G401.6 (cell line): ENCODE data around the gene HMG20A.
"Not testable (repeated sequence)": the region's sequence is repeated elsewhere in the genome, so short reads cannot be mapped to it uniquely, and the experiment has no call there.

Source experiments
- FAIRE-seq: peaks from 2 replicates; lab custom pipeline; 2012; peaks lifted over from hg19 to GRCh38; lab: Jason Lieb, UNC

The HMG20A gene

DNA sequence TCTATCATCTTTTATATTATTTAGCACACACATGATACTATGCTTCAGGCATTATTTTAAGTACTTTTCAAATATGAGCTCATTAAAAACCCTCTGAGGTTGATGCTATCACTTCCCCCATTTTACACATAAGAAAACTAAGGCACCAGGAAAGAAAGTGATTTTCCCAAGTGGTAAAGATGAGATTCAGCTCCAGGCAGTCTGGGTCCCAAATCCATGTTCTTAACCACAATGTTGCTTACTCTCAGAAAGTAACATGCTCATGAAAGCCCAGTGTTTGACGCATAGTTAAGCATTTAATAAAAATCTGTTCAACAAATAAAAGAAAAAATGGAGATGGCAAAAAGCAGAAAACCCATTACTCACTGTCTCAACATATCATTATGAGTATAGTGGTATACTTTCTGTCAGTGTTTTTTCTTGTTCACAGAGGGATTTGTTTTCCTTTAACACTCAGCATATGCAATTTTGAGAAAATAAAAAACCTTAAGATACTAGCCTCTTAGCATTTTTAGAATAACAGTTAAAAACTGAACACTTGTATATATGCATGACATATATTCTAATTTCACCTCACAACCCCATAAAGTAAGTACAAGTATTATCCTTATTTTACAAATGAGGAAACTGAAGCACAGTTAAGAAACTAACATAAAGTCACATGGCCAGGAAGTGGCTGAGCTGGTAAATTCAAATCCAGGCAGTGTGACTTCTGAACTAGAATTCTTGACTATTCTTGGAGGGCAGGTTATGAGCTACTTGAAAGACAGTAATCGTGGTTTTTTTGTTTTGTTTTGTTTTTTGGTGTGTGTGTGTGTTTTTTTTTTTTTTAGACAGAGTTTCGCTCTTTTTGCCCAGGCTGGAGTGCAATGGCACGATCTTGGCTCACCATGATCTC lies 11.2 kb upstream of the HMG20A start:
- FAIRE-seq = no peak

DNA sequence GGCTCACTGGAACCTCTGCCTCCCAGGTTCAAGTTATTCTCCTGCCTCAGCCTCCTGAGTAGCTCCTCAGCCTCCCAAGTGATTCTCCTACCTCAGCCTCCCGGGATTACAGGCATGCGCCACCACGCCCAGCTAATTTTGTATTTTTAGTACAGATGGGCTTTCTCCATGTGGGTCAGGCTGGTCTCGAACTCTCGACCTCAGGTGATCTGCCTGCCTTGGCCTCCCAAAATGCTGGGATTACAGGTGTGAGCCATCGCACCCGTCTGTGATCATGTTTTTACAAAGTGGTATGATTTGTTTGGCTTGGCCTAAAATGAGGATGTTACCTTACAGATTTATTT lies 10.6 kb upstream of the HMG20A start:
- FAIRE-seq = not testable (repeated sequence)

DNA sequence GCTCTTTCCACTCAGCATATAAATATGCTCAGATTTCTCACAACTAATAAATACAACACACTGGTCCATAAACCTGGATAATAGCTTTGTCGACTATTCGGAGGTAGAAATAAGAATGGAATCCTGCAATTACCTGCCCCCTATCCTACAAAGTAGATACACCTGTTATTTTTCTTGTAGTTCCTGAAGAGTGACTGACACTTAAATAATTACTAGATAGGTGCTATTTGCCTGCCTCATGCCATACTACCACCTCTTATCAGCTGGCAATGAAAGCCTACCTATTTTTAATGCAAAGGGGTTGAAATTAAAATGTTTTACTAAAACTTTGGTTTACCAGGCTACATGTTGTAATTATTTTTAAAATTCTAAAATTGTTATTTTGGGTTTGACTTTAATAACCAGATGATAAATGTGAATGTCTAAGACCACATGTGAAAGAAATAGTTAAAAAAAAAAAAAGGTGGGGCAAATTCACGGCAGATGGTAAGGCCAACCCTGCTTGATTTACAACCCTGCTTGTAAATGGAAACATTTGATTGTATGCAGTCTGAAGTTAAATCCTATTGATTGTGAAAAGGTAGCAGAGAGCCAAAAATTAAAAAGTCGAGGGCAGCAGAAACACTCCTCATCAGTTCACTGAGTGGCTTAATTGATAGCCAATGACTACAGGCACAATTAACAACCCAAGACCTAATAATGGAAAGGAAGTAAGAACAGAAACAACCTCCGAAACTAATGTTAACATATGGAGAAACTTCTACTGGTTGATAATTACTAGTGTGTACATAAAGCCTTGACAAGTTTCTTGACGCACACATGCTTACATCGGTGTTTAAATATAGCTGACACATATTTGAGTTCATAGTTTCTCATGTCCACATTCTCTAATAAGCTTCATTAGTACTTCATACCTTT lies 9.7 kb upstream of the HMG20A start:
- FAIRE-seq = no peak

DNA sequence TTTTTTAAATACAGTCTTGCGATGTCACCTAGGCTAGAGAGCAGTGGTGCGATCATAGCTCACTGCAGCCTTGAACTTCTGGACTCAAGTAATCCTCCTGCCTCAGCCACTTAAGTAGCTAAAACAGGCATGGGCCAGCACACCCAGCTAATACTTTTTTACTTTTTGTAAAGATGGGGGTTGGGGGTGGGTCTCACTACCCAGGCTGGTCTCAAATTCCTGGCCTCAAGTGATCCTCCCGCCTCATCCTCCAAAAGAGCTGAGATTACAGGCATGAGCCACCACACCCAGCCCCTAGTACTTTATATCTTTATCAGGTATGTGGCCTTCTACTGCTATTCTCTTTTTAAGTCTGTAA lies 9.1 kb upstream of the HMG20A start:
- no peak for FAIRE-seq

DNA sequence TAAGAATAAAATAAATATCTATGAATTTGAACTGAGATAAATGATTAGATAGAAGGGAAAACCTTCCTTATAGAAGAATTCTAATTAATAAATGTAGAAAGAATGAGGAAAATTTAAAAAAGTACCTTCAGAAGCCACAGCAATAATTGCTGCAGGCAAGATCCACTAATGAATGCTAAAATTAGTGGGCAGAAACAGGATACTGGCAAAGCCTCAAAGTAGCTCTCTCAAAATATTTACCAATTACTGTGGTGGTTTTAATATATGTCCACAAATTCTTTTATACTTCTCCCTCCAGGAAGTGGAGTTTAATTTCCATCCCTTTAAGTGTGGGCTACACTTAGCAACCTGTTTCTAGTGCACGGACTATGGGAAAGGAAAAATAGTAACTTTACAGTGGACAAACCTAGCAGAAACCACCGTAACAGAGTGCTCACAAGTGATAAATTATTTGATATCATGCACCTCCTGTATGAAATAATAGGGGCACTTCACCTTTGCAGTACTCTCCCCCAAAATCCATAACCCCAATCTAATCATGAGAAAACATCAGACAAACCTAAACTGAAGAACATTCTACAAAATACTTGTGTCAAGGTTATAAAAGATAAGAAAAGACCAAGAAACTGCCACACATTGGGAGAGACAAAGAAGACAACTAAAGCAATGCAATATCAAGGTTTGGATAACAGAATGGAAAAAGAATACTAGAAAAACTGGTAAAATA lies 7.6 kb upstream of the HMG20A start:
- no peak for FAIRE-seq

DNA sequence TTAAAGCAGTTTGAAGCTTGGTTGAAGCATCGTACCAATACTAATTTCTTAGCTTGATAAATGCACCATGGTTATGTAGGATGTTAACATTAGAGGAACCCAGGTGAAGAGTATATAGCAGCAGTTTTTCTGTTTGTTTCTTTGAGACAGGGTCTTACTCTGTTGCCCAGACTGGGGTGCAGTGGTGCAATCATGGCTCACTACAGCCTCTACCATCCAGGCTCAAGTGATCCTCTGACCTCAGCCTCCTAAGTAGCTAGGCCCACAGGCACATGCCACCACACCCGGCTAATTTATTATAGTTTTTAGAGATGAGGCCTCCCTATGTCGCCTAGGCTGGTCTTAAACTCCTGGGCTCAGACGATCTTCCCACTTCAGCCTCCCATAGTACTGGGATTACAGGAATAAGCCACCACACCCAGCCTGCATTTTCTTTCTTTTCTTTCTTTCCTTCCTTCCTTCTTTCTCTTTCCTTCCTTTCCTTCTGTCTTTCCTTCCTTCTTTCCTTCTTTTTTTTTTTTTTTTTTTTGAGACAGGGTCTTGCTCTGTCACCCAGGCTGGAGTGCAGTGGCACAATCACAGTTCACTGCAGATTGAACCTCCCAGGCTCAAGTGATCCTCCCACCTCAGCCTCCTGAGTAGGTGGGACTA lies 6.9 kb upstream of the HMG20A start:
- no peak for FAIRE-seq

DNA sequence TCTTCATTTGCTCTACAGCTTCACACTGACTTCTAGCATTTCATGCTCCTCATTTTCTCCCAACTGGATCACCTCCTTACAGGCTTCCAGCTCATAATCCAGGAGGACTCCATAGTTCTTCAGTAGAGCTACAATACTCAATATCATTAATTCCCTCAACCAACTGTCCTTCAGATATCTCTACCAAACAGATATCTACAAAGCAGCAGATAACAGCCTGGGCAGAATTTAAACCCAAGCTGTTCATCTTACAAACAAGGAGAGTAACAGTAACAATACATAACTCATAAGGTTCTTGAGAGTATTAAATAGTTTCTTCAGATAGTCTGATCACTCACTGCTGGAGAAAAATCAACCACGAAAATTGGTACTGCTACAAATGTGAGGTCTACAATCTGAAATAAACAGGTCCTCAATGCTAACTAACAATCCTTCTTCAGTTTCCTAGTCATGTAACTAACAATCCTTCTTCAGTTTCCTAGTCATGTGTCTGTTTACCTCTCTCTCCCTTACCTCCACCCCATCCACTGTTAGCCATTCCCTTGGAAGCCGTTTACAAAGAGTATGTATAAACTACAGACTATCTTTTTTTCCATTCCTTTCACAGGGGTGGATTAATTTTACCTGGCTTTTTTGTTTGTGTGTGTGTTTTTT lies 5.8 kb upstream of the HMG20A start:
- FAIRE-seq = no peak

DNA sequence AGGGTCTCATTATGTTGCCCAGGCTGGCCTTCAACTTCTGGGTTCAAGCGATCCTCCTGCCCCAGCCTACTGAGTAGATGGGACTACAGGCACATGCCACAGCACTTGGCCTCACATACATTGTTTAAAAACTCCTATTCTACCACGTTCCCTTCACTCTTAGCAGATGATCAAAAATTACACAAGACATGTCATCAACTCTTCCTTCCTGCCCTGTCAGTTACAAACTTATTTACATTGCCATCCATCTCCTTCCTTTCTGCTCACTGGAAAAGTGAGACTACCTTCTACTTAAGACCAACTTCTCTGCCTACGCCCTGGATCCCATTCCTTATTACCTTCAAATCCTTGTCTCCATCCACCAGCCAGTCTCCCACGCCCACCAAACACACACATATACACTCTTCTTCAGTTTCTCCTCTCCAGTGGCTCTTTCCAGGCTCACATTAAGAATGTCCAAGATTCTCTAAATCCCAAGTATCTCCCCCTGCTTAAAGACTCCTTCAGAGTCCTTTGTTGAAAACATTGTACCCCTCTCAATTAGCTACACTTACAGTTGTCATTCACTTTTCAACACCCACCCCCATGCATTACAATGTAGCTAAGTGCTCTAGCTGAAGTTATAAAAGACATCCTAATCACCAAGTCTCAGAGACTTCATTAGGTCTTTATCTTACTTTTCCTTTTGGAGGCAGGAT lies 5.1 kb upstream of the HMG20A start:
- no peak for FAIRE-seq

DNA sequence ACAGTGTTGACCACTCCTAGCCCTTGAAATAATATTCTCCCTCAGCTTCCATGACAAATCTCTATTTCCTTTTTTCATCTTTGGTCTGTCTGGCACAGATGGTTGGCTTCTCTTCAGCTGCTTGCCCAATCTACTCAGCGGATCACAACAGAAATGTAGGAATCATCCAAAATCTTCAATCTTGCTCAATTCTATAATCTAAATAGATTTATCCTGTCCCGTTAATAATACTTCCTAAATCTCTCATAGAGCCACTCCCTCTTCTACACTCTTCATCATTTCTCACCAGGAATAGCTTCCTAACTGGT lies 4.6 kb upstream of the HMG20A start:
- FAIRE-seq = no peak

DNA sequence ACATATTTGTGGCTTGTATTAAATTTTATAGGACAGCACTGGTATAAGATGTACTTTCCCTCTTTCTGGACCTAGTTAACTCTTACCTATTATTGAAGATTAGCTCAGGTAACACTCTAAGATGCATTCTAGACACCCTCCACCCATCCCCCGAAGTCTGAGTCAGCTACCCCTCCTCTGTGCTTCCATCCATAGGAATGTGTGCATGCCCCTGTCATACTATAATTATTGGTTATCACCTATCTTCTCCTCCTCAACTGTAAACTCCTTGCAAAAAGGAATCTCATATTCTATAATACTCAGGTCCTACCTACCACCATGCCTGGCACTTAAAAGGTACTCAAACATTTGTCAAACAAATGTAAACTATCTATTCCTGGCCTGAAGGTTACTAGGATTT lies 3.7 kb upstream of the HMG20A start:
- no peak for FAIRE-seq

DNA sequence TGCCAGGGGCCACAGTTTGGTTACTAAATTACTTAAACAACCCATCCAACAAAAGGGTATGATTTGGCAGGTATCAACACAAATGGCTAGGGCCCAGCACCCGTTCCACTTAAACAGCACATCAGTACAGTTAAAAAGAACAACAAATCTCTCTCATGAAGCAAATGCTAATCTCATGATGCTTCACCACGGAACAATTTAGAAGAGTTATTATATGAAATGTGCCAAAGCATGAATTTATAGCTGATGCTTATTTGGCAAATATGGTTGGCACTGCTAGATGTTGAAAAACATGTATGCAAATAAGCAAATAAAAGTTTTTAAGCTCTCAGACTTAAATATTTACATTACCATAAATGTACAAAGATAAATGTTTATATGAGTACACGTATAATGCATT lies 3.1 kb upstream of the HMG20A start:
- FAIRE-seq = no peak

DNA sequence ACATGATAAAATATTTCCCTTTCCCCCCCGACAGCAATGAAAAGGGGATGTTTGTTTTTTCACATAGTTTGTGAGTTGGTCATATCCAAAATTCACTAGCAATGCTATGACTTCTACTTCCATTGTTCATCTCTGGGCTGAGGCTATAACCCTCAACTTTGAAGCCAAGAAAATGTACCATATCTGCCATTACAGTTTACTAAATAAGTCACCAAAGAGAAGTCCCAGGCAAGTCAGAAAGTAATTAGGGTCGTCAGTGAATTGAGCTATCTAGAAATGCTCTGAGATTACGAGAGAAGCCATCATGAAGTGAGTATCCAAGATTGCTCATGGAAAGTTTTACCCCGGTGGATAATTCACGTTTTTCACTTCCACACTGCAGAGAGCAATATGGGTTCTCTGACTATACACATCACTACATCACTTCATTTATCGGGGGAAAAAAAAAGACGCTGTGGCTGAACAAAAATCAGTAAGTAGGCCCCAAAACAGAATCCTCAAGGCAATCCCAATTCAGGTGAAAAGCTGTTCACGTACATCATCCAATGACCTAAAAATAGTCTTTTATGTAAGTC lies 2.2 kb upstream of the HMG20A start:
- no peak for FAIRE-seq

DNA sequence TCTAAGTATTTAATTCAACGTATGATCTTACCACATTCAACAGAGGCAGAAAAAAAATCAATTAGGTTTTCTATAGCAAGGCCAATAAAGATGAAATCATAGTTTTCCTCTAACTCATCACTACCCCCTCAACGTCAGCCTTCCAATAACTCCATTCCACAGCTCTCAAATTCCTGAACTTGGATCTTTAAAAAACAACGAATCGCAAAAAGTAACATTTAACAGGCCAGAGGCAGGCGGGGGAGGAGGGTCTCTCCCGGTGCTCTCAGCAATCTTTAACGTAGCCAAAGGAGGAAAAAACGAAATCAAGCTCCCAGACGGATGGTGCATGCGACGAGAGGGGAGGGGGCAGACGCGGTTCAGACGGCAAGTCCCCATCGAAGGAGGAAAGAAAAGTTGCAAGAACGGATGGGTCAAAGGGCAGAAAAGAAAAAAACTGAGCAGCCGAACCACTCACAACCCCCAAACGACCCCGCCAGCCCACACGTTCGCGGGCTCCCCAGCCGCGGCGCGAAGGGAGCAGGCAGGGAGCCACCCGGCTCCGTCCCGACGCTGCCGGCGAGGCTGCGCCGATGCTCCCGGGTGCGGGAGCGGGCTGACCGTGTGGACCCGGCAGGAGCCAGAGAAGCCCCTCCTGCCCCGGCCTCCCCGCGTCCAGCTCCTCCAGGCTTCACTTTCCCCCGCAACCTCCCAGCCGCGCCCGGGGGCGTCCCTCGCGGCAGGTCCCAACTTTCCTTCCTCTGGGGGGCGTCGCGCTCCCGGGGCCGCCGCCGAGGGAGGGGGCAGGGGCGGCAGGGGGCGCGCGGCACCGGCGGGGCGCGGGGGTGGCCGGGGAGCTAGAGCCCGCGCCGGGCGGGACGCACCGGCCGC lies 1.5 kb upstream of the HMG20A start:
- no peak for FAIRE-seq

DNA sequence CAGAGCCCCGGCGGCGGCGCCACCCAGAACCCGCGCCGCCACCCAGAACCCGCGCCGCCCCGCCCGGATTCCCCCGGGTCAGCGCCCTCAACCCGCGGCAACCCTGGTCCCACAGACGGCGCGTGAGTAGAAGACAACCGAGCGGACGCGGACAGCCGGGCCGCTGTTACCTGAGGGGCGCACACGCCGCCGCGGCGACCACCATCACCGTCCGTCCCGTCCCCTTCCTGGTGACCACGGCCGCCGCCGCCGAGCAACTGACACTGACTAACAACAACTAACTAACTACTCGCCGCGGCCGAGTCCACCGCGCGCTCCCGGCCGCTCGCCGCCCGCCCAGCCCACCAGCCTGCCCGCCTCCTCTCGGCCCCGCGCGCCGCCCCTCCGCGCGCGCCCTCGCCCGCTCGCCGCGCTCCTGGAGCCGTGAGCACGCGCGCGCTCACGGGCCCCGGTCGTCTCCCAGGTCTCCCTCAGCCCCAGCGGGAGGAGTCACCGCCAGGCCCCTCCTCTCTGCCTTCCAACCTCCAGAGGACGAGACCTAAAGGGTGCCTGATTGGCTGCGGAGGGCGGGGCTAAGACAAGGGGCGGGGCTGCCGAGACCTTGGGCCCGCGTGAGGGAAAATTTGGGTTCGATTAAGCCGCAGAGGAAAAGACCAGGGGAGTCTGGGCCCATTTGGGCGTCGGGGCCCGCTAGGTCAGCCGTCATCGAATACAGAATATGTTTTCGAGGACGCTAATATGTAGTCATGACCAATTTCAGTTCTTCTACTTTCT lies 665 bp upstream of the HMG20A start, which contains the start of gene PEAK1:
TSS of gene PEAK1 (minus strand) at position 269 of the 774 bp plus-strand sequence. CDS start 238,178 bp downstream, outside the sequence.
- FAIRE-seq = peak; percentile 53

DNA sequence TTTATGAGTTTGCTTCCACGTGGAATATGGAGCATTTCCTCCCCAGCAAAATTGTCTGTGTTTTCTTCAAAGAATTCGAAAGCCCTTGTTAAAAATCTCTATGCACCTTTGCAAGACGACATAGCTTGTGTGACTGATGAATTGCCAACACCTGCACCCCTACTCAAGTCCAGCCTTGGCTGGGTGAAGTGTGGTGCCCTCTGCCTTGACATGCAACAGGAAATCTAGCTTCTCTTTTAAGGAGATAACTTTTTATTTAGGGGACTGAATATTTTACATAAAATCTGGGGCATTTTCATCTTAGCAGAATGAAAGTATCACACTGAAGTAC lies 647 bp downstream of the HMG20A start:
- no peak for FAIRE-seq

DNA sequence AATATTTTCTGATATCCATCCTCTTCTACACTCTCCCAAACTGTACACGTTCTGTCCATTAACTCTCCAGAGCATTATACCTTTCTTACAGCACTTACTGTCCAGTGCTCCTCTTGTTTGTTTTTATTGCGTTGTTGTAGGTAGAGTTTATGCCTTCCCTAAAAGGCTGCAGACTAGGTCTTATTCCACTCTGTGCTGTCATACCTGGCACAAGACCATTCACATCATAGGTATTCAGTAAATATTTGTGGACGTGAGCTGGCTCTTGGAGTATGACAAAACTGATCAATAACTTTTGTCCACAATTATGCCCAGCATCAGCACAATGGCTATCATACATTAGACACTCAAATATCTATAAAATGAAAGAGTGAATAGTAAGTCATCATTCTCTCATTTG lies 4.4 kb downstream of the HMG20A start:
- no peak for FAIRE-seq

DNA sequence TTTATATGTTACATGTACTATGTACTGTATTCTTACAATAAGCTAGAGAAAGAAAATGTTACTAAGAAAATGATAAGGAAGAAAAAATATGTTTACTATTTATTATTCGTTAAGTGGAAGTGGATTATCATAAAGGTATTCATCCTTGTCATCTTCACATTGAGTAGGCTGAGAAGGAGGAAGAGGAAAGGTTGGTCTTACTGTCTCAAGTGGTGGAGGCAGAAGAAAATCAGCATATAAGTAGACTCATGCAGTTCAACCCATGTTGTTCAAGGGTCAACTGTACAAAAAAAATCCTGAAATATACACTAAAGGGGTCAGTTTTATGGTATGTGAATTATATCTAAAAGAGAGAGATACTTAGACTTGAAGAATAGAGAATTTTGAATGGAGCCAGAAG lies 5.7 kb downstream of the HMG20A start:
- no peak for FAIRE-seq

DNA sequence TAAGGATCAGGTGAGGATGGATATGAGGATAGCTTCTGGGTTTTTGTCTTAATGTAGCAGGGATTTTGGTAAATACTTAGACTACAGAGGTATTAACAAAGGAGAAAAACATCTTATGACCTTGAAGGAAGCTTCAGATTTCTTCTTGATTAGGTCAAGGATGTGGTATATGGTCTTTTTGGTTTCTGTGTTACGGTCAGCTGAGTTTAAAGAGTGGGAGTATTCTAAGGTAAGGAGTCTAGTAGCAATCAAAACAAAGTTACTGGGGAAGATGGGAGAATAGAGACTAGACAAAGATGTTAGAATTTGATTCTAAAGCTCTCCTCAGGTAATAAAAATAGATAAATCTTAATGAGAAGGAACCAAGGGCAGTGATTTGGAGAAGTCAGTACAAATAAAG lies 6.2 kb downstream of the HMG20A start:
- FAIRE-seq = no peak

DNA sequence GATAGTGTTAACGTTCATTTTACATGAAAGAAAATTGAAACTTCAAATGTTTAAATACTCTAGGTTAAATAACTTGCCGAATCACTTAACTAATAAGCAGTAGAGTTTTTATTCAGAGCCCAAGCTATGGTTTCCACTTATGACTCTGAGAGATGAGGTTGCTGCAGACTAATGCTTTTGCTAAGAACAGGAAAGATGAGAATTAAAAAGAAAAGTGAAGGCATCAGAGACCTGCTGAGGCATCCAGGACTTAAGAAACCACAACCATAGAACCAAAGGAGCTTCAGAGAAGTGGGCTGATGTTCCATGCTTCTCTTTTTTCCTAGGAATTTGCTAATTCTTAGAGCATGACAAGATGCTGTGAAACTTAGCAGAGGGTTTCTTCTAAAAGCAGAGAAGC lies 9.5 kb downstream of the HMG20A start:
- no peak for FAIRE-seq
